ENCODE measurements around the gene SART1. TPM values are rescaled to one million over a fixed set of nuclear protein-coding genes. Genes with fewer than 3 reads are reported as not detected.

Gene SART1
- total RNA-seq, 1 donor, result 22.4 TPM

DNA sequence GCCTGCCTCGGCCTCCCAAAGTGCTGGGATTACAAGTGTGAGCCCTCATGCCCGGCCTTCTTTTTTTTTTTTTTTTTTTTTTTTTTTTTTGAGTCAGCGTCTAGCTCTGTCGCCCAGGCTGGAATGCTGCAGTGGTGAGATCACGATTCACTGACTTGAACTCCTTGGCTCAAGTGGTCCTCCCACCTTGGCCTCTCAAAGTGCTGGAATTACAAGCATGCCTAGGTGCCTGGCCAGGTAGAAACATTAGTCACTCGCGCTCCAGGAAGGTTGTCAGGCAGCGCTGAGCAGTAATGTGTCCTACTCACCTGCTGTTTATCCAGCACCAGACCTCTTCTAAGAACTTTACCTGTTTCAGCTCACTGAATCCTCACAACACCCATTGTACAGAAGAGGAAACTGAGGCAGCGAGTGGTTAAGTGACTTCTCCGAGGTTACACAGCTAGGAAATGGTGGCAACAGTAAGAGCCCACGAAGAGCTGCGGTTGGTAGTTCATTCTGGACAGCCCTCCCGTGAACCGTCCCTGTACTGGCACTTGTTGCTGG is 49.8 kb downstream of the SART1 start:
- Histone ChIP-seq H3K27ac (ENCODE audit: low read depth, low read length) (no peak overlapping the region), H3K4me3 (ENCODE audit: insufficient read depth, low read length) (peak overlapping the region; percentile 39), H3K9me3 (ENCODE audit: low read depth, low read length) (no peaks in the 10 kb centered on the region), H3K4me2 (ENCODE audit: insufficient read depth, low read length) (peak overlapping the region; percentile 23), H3K36me3 (ENCODE audit: insufficient read depth, low read length) (no peaks in the 10 kb centered on the region), H3K4me1 (ENCODE audit: insufficient read depth, low read length) (peaks cover 28% of the 10 kb centered on the region), H3K27me3 (ENCODE audit: insufficient read depth, low read length) (no peaks in the 10 kb centered on the region), H2AFZ (ENCODE audit: low read length) (peak overlapping the region; percentile 38), H4K20me1 (ENCODE audit: insufficient read depth, low read length) (no peaks in the 10 kb centered on the region), H3K79me2 (ENCODE audit: insufficient read depth, low read length) (no peaks in the 10 kb centered on the region)
- DNase-seq (ENCODE audit: insufficient read length, low spot score, missing footprints), result peak; percentile 86
- TF ChIP-seq, protein P1, sequence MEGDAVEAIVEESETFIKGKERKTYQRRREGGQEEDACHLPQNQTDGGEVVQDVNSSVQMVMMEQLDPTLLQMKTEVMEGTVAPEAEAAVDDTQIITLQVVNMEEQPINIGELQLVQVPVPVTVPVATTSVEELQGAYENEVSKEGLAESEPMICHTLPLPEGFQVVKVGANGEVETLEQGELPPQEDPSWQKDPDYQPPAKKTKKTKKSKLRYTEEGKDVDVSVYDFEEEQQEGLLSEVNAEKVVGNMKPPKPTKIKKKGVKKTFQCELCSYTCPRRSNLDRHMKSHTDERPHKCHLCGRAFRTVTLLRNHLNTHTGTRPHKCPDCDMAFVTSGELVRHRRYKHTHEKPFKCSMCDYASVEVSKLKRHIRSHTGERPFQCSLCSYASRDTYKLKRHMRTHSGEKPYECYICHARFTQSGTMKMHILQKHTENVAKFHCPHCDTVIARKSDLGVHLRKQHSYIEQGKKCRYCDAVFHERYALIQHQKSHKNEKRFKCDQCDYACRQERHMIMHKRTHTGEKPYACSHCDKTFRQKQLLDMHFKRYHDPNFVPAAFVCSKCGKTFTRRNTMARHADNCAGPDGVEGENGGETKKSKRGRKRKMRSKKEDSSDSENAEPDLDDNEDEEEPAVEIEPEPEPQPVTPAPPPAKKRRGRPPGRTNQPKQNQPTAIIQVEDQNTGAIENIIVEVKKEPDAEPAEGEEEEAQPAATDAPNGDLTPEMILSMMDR (IDR thresholded peaks at IDR 0.05; ENCODE audit: extremely low read depth, low read depth, low read length), result no peak

DNA sequence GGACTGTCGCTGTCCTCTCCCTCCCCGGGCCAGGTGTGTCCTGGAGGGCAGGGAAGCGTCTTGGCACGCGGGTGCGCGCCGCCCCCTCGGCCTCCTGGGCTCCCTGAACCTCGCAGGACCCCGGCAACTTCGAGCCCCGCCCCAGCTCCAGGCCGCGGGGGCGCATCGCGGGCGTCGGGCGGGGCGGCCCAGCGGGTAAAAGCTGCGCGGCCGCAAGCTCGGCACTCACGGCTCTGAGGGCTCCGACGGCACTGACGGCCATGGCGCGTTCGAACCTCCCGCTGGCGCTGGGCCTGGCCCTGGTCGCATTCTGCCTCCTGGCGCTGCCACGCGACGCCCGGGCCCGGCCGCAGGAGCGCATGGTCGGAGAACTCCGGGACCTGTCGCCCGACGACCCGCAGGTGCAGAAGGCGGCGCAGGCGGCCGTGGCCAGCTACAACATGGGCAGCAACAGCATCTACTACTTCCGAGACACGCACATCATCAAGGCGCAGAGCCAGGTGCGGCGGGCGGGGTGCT is 50.3 kb downstream of the SART1 start, which contains the start of gene CST6:
Gene CST6 (plus strand): TSS at position 224 of the 519 bp plus-strand sequence. CDS start 37 bp downstream, at position 261.
- Histone ChIP-seq H3K79me2 (ENCODE audit: insufficient read depth, low read length) (no peaks in the 10 kb centered on the region), H3K27ac (ENCODE audit: low read depth, low read length) (no peak within 1 kb of the TSS), H4K20me1 (ENCODE audit: insufficient read depth, low read length) (no peaks in the 10 kb centered on the region), H3K36me3 (ENCODE audit: insufficient read depth, low read length) (no peaks in the 10 kb centered on the region), H3K27me3 (ENCODE audit: insufficient read depth, low read length) (no peaks in the 10 kb centered on the region), H3K9me3 (ENCODE audit: low read depth, low read length) (no peaks in the 10 kb centered on the region), H3K4me3 (ENCODE audit: insufficient read depth, low read length) (peak within 1 kb of the TSS; percentile 39), H2AFZ (ENCODE audit: low read length) (peak within 1 kb of the TSS; percentile 38), H3K4me1 (ENCODE audit: insufficient read depth, low read length) (peaks cover 29% of the 10 kb centered on the region), H3K4me2 (ENCODE audit: insufficient read depth, low read length) (peak within 1 kb of the TSS; percentile 23)
- peak; percentile 44 for DNase-seq (ENCODE audit: insufficient read length, low spot score, missing footprints)
- TF ChIP-seq, protein P1 (IDR thresholded peaks at IDR 0.05; ENCODE audit: extremely low read depth, low read depth, low read length), result no peak

DNA sequence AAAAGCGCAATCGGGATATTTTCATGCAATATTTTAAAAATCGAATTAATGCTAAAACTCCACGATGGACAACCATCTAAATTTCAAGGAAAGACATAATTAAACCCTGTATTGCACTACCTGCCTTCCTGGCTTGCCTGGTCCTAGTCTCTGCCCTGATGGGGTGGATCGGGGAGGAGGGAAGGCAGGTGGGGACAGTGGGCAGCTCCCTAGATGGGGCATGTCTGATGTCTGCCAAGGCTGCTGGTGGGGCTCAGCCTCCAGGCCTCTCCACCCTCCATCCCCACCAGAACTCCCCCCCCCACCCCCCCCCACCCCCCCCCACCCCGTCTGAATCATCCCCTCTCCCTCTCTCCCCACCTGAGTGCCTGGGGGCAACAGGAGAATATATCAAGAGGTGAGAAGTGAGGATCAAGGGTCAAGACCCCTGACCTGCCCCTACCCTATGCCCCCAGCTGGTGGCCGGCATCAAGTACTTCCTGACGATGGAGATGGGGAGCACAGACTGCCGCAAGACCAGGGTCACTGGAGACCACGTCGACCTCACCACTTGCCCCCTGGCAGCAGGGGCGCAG is 50.9 kb downstream of the SART1 start:
- H3K9me3 ChIP-seq (ENCODE audit: low read depth, low read length), result no peaks in the 10 kb centered on the region
- no peak overlapping the region for H3K27ac ChIP-seq (ENCODE audit: low read depth, low read length)
- no peaks in the 10 kb centered on the region for H4K20me1 ChIP-seq (ENCODE audit: insufficient read depth, low read length)
- no peaks in the 10 kb centered on the region for H3K36me3 ChIP-seq (ENCODE audit: insufficient read depth, low read length)
- TF ChIP-seq, protein P1 (IDR thresholded peaks at IDR 0.05; ENCODE audit: extremely low read depth, low read depth, low read length), result no peak
- DNase-seq (ENCODE audit: insufficient read length, low spot score, missing footprints), result peak; percentile 67
- H3K27me3 ChIP-seq (ENCODE audit: insufficient read depth, low read length), result no peaks in the 10 kb centered on the region
- H3K79me2 ChIP-seq (ENCODE audit: insufficient read depth, low read length), result no peaks in the 10 kb centered on the region
- H3K4me3 ChIP-seq (ENCODE audit: insufficient read depth, low read length), result no peak overlapping the region
- H3K4me1 ChIP-seq (ENCODE audit: insufficient read depth, low read length), result peaks cover 29% of the 10 kb centered on the region
- H3K4me2 ChIP-seq (ENCODE audit: insufficient read depth, low read length), result no peak overlapping the region
- H2AFZ ChIP-seq (ENCODE audit: low read length), result no peak overlapping the region
